Gastrocnemius medialis (tissue), 4 donors: ENCODE data around the gene DCHS1.

Source experiments
- POLR2A ChIP-seq, 2 donors: fragments of 450-650 bp; IDR thresholded peaks; one replicate each; pipeline ENCODE4 v1.6.1; 2017; ENCODE audit warnings: antibody characterized with exemption in 2 of 2, mild to moderate bottlenecking in 2 of 2, moderate library complexity in 2 of 2
- TF ChIP-seq, protein P1 (sequence below), 5 experiments: fragments of 450-650 bp in 3 of 5; fragments of 200-600 bp in 2 of 5; sonication (generic) in 2 of 5; IDR thresholded peaks in 4 of 5; conservative IDR thresholded peaks in 1 of 5; 1 replicate in 4 of 5; 2 replicates in 1 of 5; pipeline ENCODE4 v1.5.1; 2016 to 2019; ENCODE audit warnings: antibody characterized with exemption in 5 of 5, mild to moderate bottlenecking in 3 of 5, moderate library complexity in 3 of 5

DNA sequence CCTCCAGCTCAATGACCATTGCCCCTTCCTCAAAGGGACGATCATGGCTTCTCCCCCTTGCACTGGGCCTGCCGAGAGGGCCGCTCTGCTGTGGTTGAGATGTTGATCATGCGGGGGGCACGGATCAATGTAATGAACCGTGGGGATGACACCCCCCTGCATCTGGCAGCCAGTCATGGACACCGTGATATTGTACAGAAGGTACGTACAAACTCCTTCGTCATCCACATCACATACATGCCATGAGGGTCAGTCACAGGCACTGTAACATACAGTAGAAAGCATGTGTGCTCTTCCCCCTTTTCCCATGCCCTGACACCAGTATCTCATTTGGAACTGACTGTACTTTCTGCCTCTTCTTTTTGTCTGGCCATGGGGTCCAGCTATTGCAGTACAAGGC lies 47.6 kb downstream of the DCHS1 start:
- TF ChIP-seq, protein P1, sequence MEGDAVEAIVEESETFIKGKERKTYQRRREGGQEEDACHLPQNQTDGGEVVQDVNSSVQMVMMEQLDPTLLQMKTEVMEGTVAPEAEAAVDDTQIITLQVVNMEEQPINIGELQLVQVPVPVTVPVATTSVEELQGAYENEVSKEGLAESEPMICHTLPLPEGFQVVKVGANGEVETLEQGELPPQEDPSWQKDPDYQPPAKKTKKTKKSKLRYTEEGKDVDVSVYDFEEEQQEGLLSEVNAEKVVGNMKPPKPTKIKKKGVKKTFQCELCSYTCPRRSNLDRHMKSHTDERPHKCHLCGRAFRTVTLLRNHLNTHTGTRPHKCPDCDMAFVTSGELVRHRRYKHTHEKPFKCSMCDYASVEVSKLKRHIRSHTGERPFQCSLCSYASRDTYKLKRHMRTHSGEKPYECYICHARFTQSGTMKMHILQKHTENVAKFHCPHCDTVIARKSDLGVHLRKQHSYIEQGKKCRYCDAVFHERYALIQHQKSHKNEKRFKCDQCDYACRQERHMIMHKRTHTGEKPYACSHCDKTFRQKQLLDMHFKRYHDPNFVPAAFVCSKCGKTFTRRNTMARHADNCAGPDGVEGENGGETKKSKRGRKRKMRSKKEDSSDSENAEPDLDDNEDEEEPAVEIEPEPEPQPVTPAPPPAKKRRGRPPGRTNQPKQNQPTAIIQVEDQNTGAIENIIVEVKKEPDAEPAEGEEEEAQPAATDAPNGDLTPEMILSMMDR (IDR thresholded peaks at IDR 0.05 in 4 of 5, conservative IDR thresholded peaks at IDR 0.05 in 1 of 5) = no peak
- TF ChIP-seq POLR2A (IDR thresholded peaks at IDR 0.05) = no peak
